GM06990 (cell line): ENCODE data around the gene SLC44A5.
"Not testable (repeated sequence)": the region's sequence is repeated elsewhere in the genome, so short reads cannot be mapped to it uniquely, and the experiment has no call there.

Source experiments
- DNase-seq: peaks from one replicate; pipeline ENCODE4 v3.0.0-alpha.2; 2011; ENCODE audit not compliant: insufficient read length; ENCODE audit errors: extremely low read depth
- H3K27me3 ChIP-seq: replicated peaks from 2 replicates; pipeline ENCODE4 v1.6.0; 2011; ENCODE audit warnings: low read length; ENCODE audit not compliant: control insufficient read depth, insufficient read depth
- H3K36me3 ChIP-seq: 2 replicates; pipeline ENCODE4 v1.5.1; 2011; ENCODE audit warnings: low read length; ENCODE audit not compliant: control insufficient read depth, insufficient read depth
- H3K4me3 ChIP-seq: replicated peaks from 2 replicates; pipeline ENCODE4 v1.5.1; 2011; ENCODE audit warnings: low read depth, mild to moderate bottlenecking, control low read depth, low read length
- CTCF ChIP-seq: IDR thresholded peaks from 2 replicates; pipeline ENCODE4 v1.5.1; 2011; ENCODE audit warnings: low read length, control low read depth, mild to moderate bottlenecking, inconsistent platforms; ENCODE audit not compliant: insufficient read depth, poor library complexity, severe bottlenecking

SLC44A5 gene

GRCh38 chr1:75602486-75602885 lies 8.4 kb downstream of the SLC44A5 start:
- DNase-seq, result no peak
- Histone ChIP-seq H3K4me3 (no peak overlapping the region), H3K36me3 (no peaks in the 10 kb centered on the region), H3K27me3 (no peaks in the 10 kb centered on the region)
- no peak for TF ChIP-seq CTCF

GRCh38 chr1:75600781-75601180 lies 10.1 kb downstream of the SLC44A5 start:
- no peak overlapping the region for H3K4me3 ChIP-seq
- DNase-seq, result no peak
- H3K36me3 ChIP-seq, result no peaks in the 10 kb centered on the region
- TF ChIP-seq CTCF, result no peak
- H3K27me3 ChIP-seq, result no peaks in the 10 kb centered on the region

GRCh38 chr1:75594327-75594726 lies 16.6 kb downstream of the SLC44A5 start:
- no peak for TF ChIP-seq CTCF
- H3K27me3 ChIP-seq, result no peaks in the 10 kb centered on the region
- no peak for DNase-seq
- H3K36me3 ChIP-seq, result no peaks in the 10 kb centered on the region
- H3K4me3 ChIP-seq, result no peak overlapping the region

- H3K4me3 ChIP-seq, H3K36me3 ChIP-seq, H3K27me3 ChIP-seq, DNase-seq: not testable (repeated sequence)
Observed at GRCh38 chr1:75593457-75593856, 17.5 kb downstream of the SLC44A5 start.

- Histone ChIP-seq H3K27me3 (no peaks in the 10 kb centered on the region), H3K4me3 (no peak overlapping the region), H3K36me3 (no peaks in the 10 kb centered on the region)
- no peak for TF ChIP-seq CTCF
- no peak for DNase-seq
Observed at GRCh38 chr1:75589637-75590036, 21.3 kb downstream of the SLC44A5 start.

- no peak overlapping the region for H3K4me3 ChIP-seq
- no peak for DNase-seq
- H3K36me3 ChIP-seq, result no peaks in the 10 kb centered on the region
- no peak for TF ChIP-seq CTCF
- no peaks in the 10 kb centered on the region for H3K27me3 ChIP-seq
Observed at GRCh38 chr1:75588779-75589475, 22.0 kb downstream of the SLC44A5 start.
